ENCODE measurements around the gene CAMTA1.

CAMTA1 gene

DNA sequence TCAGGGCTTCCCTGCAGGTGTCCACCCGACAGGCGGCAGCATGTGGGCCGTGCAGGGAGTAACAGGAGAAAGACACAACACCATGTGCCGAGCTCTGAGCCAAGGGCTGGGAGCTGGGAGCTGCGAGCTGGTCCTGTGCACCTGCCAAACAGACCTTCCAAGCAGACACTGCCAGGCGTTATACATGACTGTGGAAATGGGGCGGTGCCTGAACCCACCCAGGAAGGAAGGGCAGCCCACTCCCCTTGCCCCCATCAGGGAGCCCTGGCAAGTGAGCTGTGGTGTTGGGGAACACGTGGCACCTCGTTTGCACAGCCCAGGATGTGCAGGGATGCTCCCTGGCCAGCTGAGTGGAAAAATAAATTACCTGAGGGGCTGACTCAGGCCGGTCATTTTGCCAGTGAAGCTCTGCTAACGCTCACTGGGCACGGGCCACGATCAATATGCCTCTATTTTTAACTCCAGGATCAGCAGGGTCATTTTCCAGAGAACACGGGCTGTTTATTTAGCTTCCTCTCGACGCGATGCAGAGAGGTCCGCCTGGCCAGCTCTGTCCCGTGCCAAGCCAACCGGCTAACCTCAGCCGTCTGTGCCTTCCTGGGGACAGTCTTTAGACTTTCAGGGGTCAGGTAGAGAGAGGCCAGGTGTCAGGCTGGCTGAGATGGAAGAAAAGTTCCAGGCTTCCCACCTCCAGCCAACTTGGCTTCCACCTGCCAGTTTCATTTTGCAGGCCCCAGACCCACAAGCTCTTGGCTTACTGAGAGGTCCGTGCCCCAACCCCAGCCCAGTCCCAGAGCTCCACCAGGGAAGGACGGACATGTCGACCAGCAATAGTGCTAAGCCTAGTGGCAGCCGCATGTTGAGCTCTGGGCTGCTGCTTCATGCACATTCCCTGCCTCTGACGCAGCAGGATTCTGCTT, 789.1 kb downstream of the CAMTA1 start:
- DNase-seq, result no peak

DNA sequence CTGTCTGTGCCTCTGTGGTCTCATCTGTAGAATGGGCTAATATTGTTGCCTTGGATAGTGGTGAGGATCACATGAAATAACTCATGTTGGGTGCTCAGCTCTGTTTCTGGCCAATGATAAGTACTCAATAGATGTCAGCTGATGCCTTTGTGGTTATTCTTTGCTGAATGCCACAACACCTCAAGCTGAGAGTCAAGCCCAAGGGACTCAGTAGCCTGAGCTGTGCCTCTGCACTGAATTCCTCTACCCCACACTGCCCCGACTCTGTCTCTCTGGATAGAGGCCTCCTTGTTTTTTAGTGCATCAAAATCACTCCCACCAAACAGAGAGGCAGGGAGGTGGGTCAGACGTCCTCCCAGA, 789.8 kb downstream of the CAMTA1 start:
- no peak for DNase-seq

DNA sequence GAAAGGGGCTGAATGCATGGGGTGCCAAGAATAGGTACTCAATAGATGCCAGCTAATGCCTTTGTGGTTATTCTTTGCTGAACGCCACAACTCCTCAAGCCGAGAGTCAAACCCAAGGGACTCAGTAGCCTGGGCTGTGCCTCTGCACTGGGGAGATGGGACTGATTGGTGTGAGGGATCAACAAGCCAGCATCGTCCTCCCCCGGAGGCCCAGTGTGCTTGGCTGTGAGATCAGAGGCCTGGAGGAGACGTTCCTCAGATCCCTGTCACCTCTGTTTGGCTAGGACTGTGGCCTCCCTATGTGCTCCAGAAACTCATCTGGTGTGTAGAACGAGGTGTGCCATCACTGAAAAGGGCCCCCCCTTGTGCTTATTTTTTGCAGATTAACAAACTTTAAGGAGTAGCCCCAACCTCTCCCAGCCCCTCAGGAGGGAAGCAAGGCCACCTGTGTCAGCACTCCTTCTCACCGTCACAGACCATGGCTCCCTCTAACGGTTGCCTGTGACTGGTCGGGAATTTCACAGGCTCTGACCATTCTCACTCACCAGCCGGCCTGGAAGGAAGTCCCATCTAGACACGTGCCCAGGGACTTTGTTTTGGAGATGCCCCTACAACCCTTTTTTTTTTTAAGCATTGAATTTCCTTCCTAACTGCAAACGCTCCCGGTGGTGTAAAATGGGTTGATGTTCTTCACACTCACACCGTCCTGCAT, 791.8 kb downstream of the CAMTA1 start:
- no peak for DNase-seq

DNA sequence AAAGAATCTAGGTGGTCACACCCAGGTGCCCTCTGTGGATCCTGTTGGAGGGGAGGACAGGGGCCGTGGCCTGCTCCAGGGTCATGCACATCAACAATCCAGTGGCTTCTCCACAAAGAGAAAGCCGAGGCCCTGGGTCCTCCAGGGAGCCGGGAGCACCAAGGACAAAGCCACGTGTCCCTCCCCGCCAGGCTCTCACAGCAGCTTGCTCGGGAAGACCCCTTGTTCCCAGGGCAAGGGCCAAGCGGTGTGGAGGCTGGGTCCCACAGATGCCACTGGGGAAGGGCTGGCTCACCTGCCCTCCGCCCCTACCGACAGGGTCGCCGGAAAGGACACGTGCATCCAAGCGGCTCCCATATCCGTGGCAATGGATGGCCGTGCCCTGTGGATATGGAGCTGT, 793.0 kb downstream of the CAMTA1 start:
- DNase-seq, result no peak

DNA sequence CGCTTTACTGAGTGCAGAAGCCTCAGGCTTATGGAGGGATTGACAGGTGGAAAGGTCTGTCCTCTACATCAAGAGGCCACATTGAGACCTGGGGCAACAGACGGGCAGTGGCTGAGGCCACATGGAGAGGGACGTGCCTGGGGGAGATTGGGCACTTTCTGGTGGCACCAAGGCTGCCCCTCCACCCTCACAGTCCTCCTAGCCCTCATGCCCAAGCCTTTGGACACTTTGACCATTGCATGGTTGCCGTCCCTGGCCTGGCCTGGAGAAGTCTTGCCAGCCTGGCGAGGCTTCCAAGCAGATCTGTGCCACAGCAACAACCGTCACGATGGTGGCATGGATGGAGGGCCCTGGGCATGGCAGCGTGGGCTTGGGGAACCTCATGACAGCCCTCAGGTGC, 793.8 kb downstream of the CAMTA1 start:
- DNase-seq, result no peak

DNA sequence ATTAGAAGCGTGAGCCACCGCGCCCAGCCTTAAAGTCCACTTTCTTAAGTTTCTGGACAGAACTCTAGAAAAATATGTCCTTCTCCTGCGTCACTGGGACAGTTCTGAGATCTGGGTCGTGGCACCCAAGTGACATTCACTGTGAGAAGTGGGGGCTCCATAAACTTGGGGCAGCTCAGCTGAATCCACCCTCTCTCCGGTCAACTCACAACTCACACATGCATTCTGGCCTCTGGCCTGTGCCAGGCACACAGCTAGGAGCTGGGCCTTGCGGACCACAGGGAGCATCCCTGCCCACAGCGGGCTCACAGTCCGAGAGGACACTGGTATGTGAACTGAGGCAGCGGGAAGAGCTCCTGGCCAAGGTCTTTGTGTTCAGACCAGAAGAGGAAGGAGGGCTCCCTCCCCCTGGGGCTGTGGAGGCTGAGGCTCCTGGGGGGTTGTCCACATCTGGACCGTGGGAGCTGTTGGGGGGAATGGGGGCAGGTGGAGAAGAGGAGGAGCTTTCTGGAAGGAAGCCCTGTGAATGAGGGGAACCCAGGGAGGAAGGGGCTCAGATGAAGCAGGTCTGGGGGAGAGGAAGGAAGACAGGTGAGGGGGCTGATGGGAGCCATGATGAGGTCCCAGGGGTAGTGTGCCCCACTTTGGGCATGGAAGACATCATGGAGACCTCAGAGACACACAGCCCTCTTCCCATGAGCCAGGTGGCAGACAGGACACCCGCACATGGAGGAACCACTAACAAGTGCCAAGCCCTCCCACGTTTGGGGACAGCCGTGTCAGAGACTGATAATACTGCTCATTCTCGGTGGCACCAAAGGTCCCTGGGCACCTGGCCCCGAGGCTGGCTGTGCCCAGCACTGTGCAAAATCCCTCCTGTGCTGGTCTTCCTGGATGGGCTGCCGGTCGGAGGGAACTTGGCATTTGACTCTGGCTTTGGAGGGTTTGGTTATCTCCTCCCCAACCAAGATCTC, 794.9 kb downstream of the CAMTA1 start:
- no peak for DNase-seq

DNA sequence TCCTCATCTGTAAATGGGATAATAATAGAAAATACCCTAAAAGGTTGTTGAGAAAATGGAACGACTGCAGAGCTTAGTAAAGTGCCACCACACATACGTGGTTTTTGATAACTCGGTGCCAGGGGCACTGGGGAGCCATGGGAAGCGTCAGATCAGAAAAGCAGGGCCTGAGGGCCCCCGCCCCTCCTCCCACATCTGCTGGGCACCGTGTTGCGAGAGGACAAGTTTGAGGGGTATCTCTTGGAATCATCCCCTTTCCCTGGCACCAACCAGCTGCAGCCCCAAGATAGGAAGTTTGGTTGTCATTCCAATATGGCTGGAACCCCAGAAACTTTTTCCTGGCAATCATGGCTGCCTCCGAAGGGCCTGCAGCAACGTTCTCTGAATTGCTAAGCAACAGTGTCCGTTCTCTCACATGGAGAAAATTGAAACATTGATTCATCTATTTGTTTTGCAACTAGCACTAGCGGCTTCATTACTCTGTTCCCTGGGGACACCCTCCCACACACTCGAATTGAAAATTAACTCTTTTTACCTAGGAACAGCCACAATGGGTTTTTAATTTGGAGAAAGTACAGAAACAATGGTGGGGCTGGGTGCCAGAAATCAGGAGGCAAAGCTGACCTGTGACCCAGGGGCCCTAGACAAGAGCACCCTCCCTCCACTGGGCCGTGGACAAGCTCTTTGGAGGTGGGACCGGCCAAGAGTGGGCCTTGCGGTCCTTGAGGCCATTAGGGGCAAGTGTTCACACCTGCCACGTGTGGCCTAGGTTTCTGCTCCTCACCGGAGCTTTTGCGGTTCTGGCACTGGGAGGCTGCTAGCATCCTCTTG, 795.9 kb downstream of the CAMTA1 start:
- no peak for DNase-seq

DNA sequence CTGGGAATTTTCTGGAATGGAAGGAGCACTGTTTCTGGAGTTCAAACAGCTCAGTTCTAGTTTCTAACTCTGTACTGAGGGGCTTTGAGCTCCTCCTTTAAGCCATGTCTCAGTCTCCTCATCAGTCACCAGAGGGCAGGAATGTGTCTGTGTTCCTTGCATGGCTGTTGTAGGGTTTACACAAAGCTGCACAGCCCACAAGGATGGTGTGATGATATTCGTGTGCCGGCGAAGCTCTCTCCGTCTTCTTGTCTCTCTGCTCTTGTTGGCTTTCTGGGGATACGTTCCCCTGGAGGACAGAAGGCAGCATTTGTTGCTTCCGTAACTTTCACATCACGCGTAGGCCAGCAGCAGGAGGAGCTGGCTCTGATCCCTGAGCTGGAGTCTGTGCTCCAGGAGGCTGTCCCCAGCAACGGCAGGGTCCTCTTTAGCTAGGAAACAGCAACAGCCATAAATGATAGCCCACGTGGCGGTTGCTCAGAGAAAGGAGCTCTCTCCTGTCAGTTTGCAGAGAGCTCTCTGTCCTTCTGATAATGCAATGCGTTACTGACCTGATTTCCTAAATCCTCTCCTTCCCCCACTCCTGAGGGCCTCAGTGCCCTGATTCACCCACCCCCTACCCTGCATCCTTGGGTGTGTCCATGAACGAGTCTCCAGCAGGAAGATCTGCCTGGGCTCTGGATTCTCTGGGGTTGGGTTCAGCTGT, 796.7 kb downstream of the CAMTA1 start:
- DNase-seq, result no peak

DNA sequence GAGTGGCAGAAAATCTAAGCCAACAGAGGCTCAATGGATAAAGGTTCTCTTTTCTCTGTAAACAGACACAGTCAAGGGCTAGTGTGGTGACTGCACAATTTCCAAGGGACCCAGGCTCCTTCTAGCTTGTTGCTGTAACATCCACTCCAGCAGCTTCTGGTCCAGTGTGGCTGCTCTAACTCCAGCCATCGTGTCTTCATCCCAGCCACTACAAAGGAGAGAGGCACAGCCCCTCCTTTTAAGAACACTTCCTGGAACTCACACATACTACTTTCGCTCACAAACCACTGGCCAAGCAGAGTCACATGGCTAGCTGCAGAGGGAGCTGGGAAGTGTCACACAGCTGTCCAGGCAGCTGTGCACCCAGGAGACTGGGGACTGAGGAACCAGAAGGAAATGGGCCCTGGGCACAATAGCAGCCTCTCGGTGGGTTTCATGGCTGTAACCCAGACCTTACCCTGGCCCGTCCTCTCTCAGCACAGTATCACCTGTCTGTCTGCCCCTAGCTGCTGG, 797.3 kb downstream of the CAMTA1 start:
- DNase-seq, result no peak

DNA sequence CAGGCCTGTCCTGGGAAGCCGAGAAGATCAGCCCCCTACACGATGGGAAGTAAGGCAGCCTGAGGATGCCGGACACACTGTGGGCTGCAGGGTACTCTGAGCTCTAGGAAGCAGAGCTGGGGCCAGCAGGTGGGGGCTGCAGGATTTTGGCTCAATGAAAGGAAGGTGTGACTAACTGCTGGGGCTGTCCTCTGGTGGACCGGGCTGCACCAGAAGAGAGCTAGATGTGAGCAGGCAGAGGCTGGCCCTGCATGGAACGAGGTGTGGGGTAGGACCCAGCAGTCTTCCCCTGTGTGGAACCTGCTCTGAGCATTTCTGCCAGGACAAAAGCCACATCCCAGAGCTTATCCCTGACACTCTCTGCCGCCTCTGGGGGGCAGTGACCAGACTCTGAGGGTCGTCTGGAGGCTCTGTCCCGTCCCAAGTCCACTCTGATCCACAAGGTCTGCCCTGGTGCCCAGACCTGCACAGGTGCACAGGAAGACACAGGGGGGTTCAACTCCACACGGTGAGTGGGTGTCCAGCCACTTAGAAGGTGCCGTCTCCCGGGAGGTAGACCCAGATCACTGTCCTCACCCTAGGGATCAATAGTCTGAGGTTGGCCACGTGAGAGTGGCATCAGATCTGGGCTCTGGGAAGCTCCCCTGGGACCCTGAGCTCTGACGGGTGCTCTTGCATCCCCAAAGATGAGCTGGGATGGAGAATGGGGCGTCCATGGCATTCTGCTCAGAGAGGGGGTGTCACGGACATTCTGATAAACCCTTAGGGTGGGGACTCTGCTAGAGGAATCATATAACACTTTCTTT, 798.2 kb downstream of the CAMTA1 start:
- DNase-seq, result no peak

DNA sequence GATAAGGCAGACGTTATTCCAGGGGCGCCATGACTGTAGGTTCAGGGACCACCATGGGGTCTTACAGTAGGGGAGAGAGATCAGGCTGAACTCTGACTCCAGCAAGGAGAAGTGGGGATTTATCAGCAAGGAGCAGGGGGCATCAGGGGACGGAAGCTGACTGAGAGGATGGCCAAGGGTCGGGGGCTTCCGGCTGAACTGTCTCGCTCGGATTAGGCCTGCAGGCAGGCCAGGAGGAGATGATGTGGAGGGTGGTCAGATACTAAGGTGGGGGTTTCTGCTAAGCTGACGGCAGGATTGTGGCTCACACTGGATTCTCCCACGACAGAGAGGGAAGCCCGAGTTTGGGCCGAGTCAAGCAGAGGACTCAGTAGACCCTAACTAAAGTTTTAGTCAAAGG, 798.9 kb downstream of the CAMTA1 start:
- no peak for DNase-seq

DNA sequence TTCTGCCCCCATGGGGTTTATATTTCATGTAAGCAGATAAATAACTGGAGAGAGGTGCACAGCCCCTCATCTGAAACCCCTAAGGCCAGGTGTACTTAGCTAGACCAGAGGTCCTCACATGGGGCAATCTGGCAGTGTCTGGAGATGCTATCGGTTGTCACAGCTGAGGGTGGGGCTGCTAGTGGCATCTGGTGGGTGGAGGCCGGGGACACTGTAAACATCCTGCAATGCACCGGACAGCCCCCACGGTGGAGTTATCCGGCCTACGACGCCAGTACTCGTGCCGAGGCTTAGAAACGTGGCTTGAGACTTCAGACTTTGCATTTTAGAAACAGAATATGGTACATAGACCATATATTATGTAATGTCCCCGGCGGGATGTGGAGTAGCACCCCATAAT, 799.4 kb downstream of the CAMTA1 start:
- DNase-seq, result no peak

DNA sequence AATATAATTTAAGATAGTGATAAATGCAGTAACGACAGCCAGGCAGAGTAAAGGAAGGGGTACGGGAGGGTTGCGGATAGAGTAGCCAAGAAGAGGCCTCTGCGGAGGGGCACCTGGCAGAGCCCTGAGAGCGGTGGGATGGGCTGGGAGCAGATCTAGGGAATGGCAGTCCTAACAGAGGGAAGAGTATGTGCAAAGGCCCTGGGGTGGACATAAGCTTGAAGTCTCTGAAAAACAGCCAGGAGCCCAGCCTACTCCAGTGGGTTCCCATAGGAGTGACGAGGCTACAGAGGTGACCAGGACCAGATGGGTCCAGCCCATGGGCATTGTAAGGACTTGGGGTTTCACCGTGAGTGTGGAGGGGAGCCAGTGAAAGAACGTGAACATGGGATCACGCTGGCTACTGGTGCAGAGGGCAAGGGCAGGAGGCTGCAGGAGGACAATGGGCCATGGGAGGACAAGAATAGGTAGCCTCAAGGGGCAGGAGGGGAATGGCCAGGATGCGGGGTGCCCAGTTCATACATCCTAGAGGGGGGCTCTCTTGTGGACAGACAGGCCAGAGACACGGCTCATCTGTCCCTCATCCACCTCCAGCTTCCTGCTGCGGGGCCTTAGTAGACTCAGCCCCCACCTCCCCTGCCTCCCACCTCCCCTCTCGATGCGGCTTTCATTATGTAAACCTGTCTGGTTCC, 800.1 kb downstream of the CAMTA1 start:
- no peak for DNase-seq

DNA sequence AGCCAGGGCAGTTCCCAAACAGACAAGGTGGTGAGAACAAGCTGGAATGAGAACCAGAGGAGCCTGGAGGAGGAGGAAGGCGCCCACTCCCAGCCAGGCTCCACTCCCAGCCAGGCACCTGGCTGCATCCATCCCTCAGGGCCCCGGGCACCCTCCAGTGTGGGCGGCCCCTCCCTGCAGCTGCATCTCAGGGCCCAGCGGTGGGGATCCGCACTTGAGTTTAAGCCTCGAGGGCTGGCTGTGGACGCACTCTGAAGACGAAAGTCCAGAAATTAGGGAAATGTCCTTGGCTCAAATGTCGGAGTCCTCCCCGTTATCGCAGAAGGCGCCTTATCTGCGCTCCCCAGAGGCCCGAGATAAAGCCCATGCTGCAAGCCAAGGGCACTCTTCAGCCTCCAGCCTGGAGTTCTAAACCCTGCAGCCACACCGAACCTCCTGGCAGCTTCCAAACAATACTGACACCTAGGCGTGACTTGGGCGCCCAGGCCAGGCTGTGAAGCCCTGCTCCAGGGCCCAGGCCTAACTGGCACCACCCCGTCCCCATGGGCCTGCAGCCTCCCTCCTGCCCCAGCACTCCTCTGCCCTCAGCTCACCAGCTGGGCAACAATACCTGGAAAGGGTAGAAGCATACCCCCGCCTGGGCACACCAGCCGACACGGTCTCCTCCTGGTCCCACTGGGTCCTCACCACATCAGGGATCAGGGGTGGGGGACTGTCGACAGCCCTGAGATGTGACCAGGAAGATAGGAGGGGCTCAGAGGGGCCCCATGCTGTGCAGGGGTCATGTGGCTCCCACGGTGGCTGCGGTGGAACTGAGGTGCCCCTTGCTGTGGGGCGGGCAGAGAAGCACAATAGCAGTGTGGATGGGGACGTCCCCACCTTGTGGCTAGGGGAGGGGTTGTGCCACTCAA, 801.0 kb downstream of the CAMTA1 start:
- no peak for DNase-seq

DNA sequence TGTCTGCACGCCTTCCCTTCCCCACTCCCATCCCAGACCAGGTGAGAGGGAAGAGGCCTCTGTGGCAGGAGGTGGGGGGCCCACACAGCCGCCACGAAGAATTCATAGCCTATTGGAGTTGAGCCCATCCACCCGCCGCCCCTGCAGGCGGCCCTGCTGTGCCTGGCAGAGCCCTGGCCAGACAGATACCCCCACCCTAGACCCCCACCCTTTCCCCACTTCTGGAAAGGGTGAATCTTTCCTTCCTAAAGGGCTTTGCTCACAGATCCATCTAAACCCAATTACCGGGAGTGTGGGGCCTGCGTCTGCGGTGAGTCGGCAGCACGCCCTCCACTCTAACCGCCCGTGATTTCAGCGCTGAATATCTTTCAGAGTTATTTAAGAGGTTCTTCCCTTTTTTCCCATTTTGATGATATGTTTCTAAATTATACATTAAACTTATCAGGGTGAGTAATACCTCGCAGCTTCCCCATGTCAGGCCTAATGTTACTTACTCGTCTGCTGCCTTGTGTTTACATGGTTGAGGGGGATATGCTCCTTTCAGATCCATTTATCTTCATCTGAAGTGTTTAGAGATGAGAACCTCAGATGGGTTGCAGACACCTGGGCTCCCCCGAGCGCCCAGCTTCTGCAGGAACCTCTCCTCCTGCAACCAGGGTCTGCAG, 802.0 kb downstream of the CAMTA1 start:
- DNase-seq, result no peak

DNA sequence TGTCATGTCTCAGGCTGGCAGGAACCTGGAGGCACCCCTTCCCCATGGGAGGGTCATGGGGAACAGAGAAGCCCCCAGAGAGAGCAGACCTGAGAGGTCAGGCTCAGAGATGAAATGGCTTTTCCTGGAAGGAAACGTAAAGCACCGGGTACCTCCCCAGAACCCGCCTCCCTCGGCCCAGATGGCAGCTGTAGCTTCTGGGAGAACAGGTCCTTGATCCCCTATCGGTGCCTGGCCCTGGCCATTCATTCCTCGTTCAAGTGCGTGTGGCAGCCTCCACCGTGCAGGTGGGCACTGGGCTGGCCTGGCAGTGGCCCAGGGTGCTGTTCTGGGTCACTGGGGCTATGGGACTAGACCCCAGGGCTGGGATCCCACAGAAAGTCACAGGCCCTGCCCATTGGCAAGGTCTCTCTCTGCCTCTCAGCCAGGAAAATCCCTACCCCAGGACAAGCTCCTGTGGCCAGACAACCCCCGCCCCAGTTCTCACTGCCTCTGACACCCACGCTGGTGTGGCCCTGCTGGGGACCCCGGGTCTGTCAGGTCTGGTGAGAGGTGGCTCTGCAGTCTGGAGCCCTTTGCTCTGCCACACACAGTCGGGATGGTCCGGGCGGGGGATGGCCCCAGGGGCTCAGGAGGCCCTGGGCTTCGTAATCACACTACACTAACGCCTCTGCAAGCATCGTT, 802.7 kb downstream of the CAMTA1 start:
- DNase-seq, result no peak

DNA sequence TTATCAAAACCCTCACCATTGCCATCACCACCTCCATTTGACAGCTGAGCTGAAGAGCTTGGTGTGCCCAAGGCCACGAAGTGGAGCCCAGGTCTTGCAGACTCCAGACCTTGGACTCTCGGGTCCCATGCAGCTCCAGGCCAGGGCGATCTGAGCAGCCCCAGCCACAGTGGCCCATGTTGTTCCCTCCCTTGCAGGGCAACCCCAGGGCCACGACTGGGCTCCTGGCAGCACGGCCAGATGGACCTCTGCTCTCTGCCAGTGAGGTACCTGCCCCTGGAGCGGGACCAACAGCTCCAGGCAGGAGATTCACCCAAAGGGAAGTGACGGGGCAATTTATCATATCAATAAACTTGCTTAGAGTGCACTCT, 803.2 kb downstream of the CAMTA1 start:
- no peak for DNase-seq
